Pancreas (tissue), 10 donors: ENCODE data around the gene R3HDM4. TPM values are rescaled to one million over a fixed set of nuclear protein-coding genes. Genes with fewer than 3 reads are reported as not detected.

Experiments used
- ATAC-seq, 4 donors: fragments of 200-7000 bp; cut with Tn5 transposase; one replicate each; pipeline versions ENCODE4 v1.8.0 to v1.9.1; 2020; ENCODE audit warnings: mild to moderate bottlenecking in 4 of 4, moderate library complexity in 4 of 4
- DNase-seq, 6 donors: peaks; one replicate each; pipeline ENCODE4 v3.0.0-alpha.2; 2020
- FAIRE-seq: peaks from 2 replicates; lab custom pipeline; 2012; peaks lifted over from hg19 to GRCh38; lab: Jason Lieb, UNC
- H3K27ac ChIP-seq, 4 donors: fragments of 200-600 bp; sonication (generic); 1 replicate in 3 of 4; 2 replicates in 1 of 4; pipeline versions ENCODE4 v1.5.0 to v1.8.0; 2020
- H3K27me3 ChIP-seq, 4 donors: fragments of 200-600 bp; one replicate each; pipeline ENCODE4 v1.8.0; 2021
- H3K36me3 ChIP-seq, 3 donors: fragments of 200-600 bp; sonication (generic) in 1 of 3; one replicate each; pipeline versions ENCODE4 v1.5.0 to v1.8.0; 2020 to 2021
- H3K4me1 ChIP-seq, 3 donors: fragments of 200-600 bp; one replicate each; pipeline ENCODE4 v1.8.0; 2021
- H3K4me3 ChIP-seq, 4 donors: fragments of 200-600 bp; sonication (generic) in 2 of 4; one replicate each; pipeline versions ENCODE4 v1.5.0 to v1.8.0; 2020 to 2021
- H3K9me3 ChIP-seq, 4 donors: fragments of 200-600 bp; one replicate each; pipeline ENCODE4 v1.8.0; 2021
- WGBS, 2 donors: extraction: QIAGEN DNeasy Blood & Tissue Kit; methylation state at CpG; one replicate each; pipeline ENCODE4 v1.1.7; 2013; 5-methylcytosine and 5-hydroxymethylcytosine counted together
- intact Hi-C, 3 donors: fragments of 100-400 bp; cut with DNase I; formaldehyde crosslinking; loops; one replicate each; pipeline versions ENCODE4 v1.11.1 to v1.14.2; 2022
- polyA plus RNA-seq, 2 donors: library from polyadenylated mRNA; stranded (reverse); fragments of 200-250 nt; gene quantifications; one replicate each; pipeline ENCODE4 v1.2.3, GENCODE V29; 2013
- total RNA-seq, 6 donors: library from RNA; stranded (reverse); fragmentation: NEBNext Ultra II Directional in 4 of 6; extraction: Animal tissue kit (Norgen Biotek cat#: 25700) in 4 of 6; gene quantifications; one replicate each; pipeline versions ENCODE4 v1.2.1 to v1.2.4, GENCODE V29; 2021 to 2023
- TF ChIP-seq, protein P1 (sequence below), 4 donors: fragments of 200-600 bp; sonication (generic) in 3 of 4; IDR thresholded peaks; one replicate each; pipeline versions ENCODE4 v1.5.0 to v1.8.0; 2021; ENCODE audit warnings: antibody characterized with exemption in 4 of 4
- donor health status: healthy with polysubstance abuse.
- donor health status: DM: no; HTN: no; CAD: no; lungs with moderate emphysema.
- donor health status: DM: no; HTN: no; CAD: no.
- donor health status: control.
- donor health status: control.
- donor health status: Bipolar disorder and iron deficiency.
- donor health status: DM: yes; HTN: yes; CAD: no.
- donor health status: DM: no; HTN: no; CAD: no.
- donor health status: DM: no; HTN: no; CAD: no.
- donor health status: DM: yes; HTN: yes; CAD: no.

R3HDM4 gene
- total and polyA plus RNA-seq, 8 donors: 21.6 to 57.2 (median 31.8) TPM

DNA sequence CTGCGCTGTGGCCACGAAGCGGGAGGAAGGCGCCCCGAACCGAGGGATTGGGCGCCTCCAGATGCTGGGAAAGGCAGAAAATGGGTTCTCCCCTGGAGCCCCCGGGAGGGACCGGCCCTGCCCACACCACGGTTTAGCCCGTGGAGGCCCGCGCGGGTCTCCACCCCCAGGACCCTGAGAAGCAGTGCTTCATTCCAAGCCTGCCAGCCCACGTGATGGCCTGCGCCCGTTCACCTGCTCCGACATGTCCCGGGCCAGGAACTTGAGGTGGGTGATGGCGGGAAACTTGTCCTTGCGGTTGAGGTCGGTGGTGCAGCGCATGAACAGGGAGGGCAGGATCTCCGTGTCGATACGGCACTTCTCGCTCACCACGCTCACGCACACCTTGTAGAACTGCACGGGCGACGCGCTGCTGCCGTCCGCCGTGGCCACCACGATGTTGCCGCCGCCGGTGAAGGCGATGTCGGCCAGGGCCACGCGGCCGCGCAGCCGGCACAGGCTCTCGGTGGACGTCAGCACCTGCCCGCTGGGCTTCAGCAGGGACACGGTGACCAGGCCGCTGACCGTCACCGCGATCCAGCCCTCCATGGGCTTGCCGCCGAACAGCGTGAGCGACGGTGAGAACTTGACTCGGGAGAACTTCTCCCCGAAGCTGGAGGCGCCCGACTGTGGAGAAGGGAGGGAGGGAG is 27.3 kb downstream of the R3HDM4 start:
- 96 to 97% methylated on average over 55 to 64 of the region's 64 CpGs for WGBS, 2 donors
- Histone ChIP-seq H3K9me3 (no peaks in the 10 kb centered on the region), H3K27me3 (no peaks in the 10 kb centered on the region), H3K4me3 (no peak overlapping the region), H3K4me1 (no peaks in the 10 kb centered on the region), H3K36me3 (peaks cover 4 to 52% (median 12%) of the 10 kb centered on the region in 3 donors), H3K27ac (no peak overlapping the region)
- DNase-seq (peak in 2 of 6 donors; percentile 53 to 54), FAIRE-seq (no peak), ATAC-seq (no peak)
- TF ChIP-seq, protein P1, sequence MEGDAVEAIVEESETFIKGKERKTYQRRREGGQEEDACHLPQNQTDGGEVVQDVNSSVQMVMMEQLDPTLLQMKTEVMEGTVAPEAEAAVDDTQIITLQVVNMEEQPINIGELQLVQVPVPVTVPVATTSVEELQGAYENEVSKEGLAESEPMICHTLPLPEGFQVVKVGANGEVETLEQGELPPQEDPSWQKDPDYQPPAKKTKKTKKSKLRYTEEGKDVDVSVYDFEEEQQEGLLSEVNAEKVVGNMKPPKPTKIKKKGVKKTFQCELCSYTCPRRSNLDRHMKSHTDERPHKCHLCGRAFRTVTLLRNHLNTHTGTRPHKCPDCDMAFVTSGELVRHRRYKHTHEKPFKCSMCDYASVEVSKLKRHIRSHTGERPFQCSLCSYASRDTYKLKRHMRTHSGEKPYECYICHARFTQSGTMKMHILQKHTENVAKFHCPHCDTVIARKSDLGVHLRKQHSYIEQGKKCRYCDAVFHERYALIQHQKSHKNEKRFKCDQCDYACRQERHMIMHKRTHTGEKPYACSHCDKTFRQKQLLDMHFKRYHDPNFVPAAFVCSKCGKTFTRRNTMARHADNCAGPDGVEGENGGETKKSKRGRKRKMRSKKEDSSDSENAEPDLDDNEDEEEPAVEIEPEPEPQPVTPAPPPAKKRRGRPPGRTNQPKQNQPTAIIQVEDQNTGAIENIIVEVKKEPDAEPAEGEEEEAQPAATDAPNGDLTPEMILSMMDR (IDR thresholded peaks at IDR 0.05): no peak
- intact Hi-C loops: no loop called here

DNA sequence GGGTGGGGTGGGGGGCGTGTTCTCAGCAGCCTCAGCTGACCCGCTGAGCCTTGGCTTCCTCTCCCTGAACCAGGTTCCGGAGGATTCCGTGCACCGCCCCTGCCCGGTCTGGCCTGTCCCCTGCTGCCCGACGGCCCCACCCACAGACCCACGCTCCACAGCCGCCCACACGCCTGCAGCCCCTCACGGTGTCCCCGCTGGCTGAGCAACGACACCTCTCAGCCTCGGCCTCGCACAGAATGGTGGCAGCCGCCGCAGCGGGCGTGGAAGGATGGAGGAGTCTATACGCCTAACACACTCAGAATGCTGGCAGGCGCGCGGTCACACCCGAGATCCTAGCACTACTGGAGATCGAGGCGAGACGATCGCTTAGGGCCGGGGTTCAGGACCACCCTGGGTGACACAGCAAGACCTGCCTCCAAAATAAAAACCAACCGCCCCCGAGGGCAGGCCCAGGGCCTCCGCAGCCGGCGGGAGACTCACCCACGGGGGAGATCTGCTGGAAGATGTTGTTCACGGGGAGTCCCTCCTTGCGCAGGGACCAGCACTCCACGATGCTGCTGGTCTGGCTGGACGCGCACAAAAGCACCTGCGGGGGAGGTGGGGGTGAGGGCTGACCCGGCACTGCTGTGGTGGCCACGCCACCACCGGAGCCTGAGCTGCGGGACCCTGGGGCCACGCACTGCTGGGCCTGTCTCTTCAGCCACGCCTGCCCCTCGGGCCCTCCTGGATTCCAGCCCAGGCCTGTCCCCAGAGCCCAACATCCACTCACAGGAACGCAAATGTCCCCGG is 28.4 kb downstream of the R3HDM4 start:
- 94 to 95% methylated on average over 47 to 51 of the region's 51 CpGs for WGBS, 2 donors
- intact Hi-C loops: no loop called here

DNA sequence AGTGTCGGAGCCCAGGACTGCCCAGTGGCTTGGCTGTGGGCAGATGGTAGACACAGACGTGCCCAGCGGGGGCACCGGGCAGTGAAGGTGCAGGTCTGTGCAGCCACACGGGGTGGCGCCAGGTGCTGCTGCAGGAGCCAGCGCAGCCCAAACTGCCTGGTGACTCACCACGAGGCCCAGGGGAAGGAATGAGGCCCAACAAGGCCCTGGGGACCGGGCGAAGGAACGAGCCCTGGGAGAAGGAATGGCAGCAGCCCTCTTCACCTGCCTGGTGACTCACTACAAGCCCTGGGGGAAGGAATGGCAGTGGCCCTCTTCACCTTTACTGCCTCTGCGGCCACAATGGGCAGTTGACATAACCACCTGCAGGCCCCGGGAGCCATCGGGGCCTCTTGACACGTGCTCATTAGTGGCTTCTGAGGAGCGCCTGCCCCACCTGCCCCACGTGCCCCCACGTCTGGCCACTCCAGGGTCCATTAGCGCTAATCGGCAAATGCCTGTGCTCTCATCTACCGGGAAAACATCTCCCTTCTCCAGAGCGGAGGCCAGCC is 29.3 kb downstream of the R3HDM4 start:
- ATAC-seq (peak; percentile 17 to 38 (median 27)), FAIRE-seq (no peak), DNase-seq (peak in 2 of 6 donors; percentile 59 to 63)
- no peak overlapping the region for H3K27ac ChIP-seq
- H3K9me3 ChIP-seq: no peaks in the 10 kb centered on the region
- intact Hi-C loops: no loop called here
- H3K4me1 ChIP-seq: no peaks in the 10 kb centered on the region
- no peaks in the 10 kb centered on the region for H3K27me3 ChIP-seq
- H3K4me3 ChIP-seq: no peak overlapping the region
- peaks cover 0 to 56% (median 12%) of the 10 kb centered on the region in 3 donors for H3K36me3 ChIP-seq
- TF ChIP-seq, protein P1 (IDR thresholded peaks at IDR 0.05): no peak
- WGBS, 2 donors: 94 to 96% methylated on average over 22 of the region's 22 CpGs

More for the DNA sequence above, 28.4 kb downstream of the R3HDM4 start:
- TF ChIP-seq, protein P1 (IDR thresholded peaks at IDR 0.05): no peak
- no peaks in the 10 kb centered on the region for H3K27me3 ChIP-seq
- ATAC-seq: no peak
- H3K9me3 ChIP-seq: no peaks in the 10 kb centered on the region
- H3K4me1 ChIP-seq: no peaks in the 10 kb centered on the region
- no peak for DNase-seq
- no peak for FAIRE-seq
- no peak overlapping the region for H3K27ac ChIP-seq
- H3K36me3 ChIP-seq: peaks cover 2 to 57% (median 12%) of the 10 kb centered on the region in 3 donors
- H3K4me3 ChIP-seq: no peak overlapping the region

DNA sequence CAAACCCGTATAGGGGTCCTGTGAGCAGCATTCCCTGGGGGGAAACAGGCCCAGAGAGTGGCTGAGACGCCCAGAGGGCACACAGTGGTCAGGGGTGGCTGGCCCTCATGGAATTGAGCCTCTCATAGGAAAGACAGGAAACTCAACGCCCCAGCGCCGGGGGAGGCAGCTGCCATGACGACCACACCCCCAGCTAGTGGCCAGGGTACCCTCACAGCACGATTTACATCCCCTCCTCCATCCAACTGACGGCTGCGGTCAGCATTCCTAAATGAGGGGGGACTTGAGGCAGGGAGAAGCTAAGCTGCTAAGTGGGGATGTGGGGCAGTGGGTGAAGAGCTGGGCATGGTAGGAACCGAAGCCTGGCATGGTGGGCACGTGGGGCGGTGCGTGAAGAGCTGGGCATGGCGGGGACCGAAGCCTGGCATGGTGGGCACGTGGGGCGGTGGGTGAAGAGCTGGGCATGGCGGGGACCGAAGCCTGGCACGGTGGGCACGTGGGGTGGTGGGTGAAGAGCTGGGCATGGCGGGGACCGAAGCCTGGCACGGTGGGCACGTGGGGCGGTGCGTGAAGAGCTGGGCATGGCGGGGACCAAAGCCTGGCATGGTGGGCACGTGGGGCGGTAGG is 30.0 kb downstream of the R3HDM4 start:
- 95 to 96% methylated on average over 22 to 24 of the region's 30 CpGs for WGBS, 2 donors
- Histone ChIP-seq H3K4me1 (no peaks in the 10 kb centered on the region), H3K27ac (no peak overlapping the region), H3K4me3 (no peak overlapping the region), H3K9me3 (no peaks in the 10 kb centered on the region), H3K27me3 (no peaks in the 10 kb centered on the region), H3K36me3 (peaks cover 0 to 51% (median 12%) of the 10 kb centered on the region in 3 donors)
- DNase-seq (peak in 1 of 6 donors; percentile 58), FAIRE-seq (no peak), ATAC-seq (no peak)
- intact Hi-C loops: no loop called here
- TF ChIP-seq, protein P1 (IDR thresholded peaks at IDR 0.05): no peak
